HepG2 (cell line): ENCODE measurements around the gene CD40. TPM values are rescaled to one million over a fixed set of nuclear protein-coding genes. Genes with fewer than 3 reads are reported as not detected.

Source experiments
- ATF7 ChIP-seq, 2 experiments: fragments of 450-650 bp in 1 of 2; sonication (generic) in 1 of 2; formaldehyde crosslinking in 1 of 2; IDR thresholded peaks; 2 replicates each; pipeline versions ENCODE4 v1.4.0 to v1.6.1; 2016 to 2020; ENCODE audit warnings: antibody characterized with exemption in 1 of 2, mild to moderate bottlenecking in 1 of 2, missing genetic modification reagents in 1 of 2
- ATM ChIP-seq: fragments of 450-650 bp; IDR thresholded peaks from 2 replicates; pipeline ENCODE4 v1.7.1; 2017; ENCODE audit warnings: mild to moderate bottlenecking, borderline replicate concordance
- HNRNPK ChIP-seq: fragments of 200-400 bp; formaldehyde crosslinking; IDR thresholded peaks from 2 replicates; pipeline ENCODE4 v1.6.1; 2018; ENCODE audit warnings: low read length, low read depth, moderate library complexity, mild to moderate bottlenecking; ENCODE audit not compliant: poor library complexity, severe bottlenecking
- HOXA9 ChIP-seq: sonication (generic); formaldehyde crosslinking; IDR thresholded peaks from 2 replicates; pipeline ENCODE4 v1.8.1; 2022; ENCODE audit warnings: missing genetic modification reagents, mild to moderate bottlenecking, moderate library complexity, borderline replicate concordance
- TRIM22 ChIP-seq: fragments of 450-650 bp; IDR thresholded peaks from 2 replicates; pipeline ENCODE4 v1.6.1; 2017
- ZFP62 ChIP-seq: sonication (generic); formaldehyde crosslinking; IDR thresholded peaks from 2 replicates; pipeline ENCODE4 v1.4.0; 2020; ENCODE audit warnings: missing genetic modification reagents
- ZNF138 ChIP-seq: sonication (generic); formaldehyde crosslinking; IDR thresholded peaks from 2 replicates; pipeline ENCODE4 v1.5.0; 2020; ENCODE audit warnings: mild to moderate bottlenecking, low read depth, missing genetic modification reagents
- ZNF367 ChIP-seq: sonication (generic); formaldehyde crosslinking; IDR thresholded peaks from 2 replicates; pipeline ENCODE4 v1.4.0; 2020; ENCODE audit warnings: missing genetic modification reagents, borderline replicate concordance
- ZNF460 ChIP-seq: sonication (generic); formaldehyde crosslinking; IDR thresholded peaks from 2 replicates; pipeline ENCODE4 v1.5.1; 2020; ENCODE audit warnings: missing genetic modification reagents, mild to moderate bottlenecking, borderline replicate concordance
- ZNF552 ChIP-seq: sonication (generic); formaldehyde crosslinking; IDR thresholded peaks from 2 replicates; pipeline ENCODE4 v1.9.0; 2022; ENCODE audit warnings: missing genetic modification reagents, mild to moderate bottlenecking, borderline replicate concordance
- ZNF879 ChIP-seq: sonication (generic); formaldehyde crosslinking; IDR thresholded peaks from 2 replicates; pipeline ENCODE4 v1.8.1; 2023; ENCODE audit warnings: missing genetic modification reagents
- ZSCAN20 ChIP-seq: sonication (generic); formaldehyde crosslinking; IDR thresholded peaks from 2 replicates; pipeline ENCODE4 v1.4.0; 2020; ENCODE audit warnings: missing genetic modification reagents, mild to moderate bottlenecking, borderline replicate concordance
- polyA plus RNA-seq, 8 experiments: library from polyadenylated mRNA; depleted of rRNA in 3 of 8; stranded (reverse) in 7 of 8; unstranded in 1 of 8; fragments of >200 nt; fragmentation: Illumina TruSeq in 4 of 8; extraction: Trizol in 4 of 8; gene quantifications; 2 replicates each; pipeline versions ENCODE4 v1.2.1 to v1.2.3, GENCODE V29; 2011 to 2016; ENCODE audit warnings: low read depth in 4 of 8, missing spikeins in 1 of 8, mixed read lengths in 1 of 8; ENCODE audit not compliant: insufficient read depth in 1 of 8
- total RNA-seq, 5 experiments: library from RNA; depleted of rRNA; stranded (reverse); fragments of >200 nt; fragmentation: Illumina TruSeq; extraction: Trizol; gene quantifications; 2 replicates each; pipeline ENCODE4 v1.2.3, GENCODE V29; 2016; ENCODE audit warnings: low read depth in 1 of 5
- TF ChIP-seq, protein P1 (sequence below): sonication (generic); formaldehyde crosslinking; IDR thresholded peaks from 2 replicates; pipeline ENCODE4 v1.8.0; 2022; ENCODE audit warnings: missing genetic modification reagents, mild to moderate bottlenecking, inconsistent platforms, borderline replicate concordance
- TF ChIP-seq, protein P2 (sequence below): sonication (generic); formaldehyde crosslinking; IDR thresholded peaks from 2 replicates; pipeline ENCODE4 v1.4.0; 2020; ENCODE audit warnings: missing genetic modification reagents, borderline replicate concordance

Gene CD40
- total and polyA plus RNA-seq, 2 of the 13 experiments (the other 11 are each of a cell fraction or from before 2014, with no cell fraction given), result 4.6 to 13.4 TPM

- TF ChIP-seq HOXA9 (CRISPR knock-in tag) (no peak), ZNF367 (no peak), ZNF460 (CRISPR knock-in tag) (no peak), ZNF879 (no peak), ZNF552 (CRISPR knock-in tag) (no peak), HNRNPK (no peak), ZSCAN20 (no peak), TRIM22 (peak; percentile 85; the same call in 1 of the 2 replicates), ZFP62 (CRISPR knock-in tag) (no peak), ATM (0 out of 2 replicates have a peak, but pooled peaks have one; percentile 78), ZNF138 (CRISPR knock-in tag) (no peak), ATF7 (IDR thresholded peaks at IDR 0.05) (0 out of 2 replicates have a peak, but pooled peaks have one; percentile 11), ATF7 (CRISPR knock-in tag; IDR thresholded peaks at IDR 0.05) (no peak)
- TF ChIP-seq, protein P1, sequence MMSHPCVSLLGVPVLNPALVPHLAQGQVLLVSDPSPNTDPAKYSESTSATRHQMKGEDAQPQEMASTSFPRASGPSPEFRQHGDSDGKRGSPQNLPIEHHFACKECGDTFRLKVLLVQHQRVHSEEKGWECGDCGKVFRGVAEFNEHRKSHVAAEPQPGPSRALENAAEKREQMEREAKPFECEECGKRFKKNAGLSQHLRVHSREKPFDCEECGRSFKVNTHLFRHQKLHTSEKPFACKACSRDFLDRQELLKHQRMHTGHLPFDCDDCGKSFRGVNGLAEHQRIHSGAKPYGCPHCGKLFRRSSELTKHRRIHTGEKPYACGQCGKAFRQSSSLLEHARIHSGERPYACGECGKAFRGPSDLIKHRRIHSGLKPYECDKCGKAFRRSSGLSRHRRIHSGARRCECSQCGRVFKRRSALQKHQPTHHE (CRISPR knock-in tag), result no peak
- TF ChIP-seq, protein P2, sequence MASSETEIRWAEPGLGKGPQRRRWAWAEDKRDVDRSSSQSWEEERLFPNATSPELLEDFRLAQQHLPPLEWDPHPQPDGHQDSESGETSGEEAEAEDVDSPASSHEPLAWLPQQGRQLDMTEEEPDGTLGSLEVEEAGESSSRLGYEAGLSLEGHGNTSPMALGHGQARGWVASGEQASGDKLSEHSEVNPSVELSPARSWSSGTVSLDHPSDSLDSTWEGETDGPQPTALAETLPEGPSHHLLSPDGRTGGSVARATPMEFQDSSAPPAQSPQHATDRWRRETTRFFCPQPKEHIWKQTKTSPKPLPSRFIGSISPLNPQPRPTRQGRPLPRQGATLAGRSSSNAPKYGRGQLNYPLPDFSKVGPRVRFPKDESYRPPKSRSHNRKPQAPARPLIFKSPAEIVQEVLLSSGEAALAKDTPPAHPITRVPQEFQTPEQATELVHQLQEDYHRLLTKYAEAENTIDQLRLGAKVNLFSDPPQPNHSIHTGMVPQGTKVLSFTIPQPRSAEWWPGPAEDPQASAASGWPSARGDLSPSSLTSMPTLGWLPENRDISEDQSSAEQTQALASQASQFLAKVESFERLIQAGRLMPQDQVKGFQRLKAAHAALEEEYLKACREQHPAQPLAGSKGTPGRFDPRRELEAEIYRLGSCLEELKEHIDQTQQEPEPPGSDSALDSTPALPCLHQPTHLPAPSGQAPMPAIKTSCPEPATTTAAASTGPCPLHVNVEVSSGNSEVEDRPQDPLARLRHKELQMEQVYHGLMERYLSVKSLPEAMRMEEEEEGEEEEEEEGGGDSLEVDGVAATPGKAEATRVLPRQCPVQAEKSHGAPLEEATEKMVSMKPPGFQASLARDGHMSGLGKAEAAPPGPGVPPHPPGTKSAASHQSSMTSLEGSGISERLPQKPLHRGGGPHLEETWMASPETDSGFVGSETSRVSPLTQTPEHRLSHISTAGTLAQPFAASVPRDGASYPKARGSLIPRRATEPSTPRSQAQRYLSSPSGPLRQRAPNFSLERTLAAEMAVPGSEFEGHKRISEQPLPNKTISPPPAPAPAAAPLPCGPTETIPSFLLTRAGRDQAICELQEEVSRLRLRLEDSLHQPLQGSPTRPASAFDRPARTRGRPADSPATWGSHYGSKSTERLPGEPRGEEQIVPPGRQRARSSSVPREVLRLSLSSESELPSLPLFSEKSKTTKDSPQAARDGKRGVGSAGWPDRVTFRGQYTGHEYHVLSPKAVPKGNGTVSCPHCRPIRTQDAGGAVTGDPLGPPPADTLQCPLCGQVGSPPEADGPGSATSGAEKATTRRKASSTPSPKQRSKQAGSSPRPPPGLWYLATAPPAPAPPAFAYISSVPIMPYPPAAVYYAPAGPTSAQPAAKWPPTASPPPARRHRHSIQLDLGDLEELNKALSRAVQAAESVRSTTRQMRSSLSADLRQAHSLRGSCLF (CRISPR knock-in tag), result no peak
These were observed 6.9 kb upstream of the CD40 start (continued) for GRCh38 chr20:46111028-46111835.
